ENCODE measurements around the gene NTPCR.

Gene NTPCR

DNA sequence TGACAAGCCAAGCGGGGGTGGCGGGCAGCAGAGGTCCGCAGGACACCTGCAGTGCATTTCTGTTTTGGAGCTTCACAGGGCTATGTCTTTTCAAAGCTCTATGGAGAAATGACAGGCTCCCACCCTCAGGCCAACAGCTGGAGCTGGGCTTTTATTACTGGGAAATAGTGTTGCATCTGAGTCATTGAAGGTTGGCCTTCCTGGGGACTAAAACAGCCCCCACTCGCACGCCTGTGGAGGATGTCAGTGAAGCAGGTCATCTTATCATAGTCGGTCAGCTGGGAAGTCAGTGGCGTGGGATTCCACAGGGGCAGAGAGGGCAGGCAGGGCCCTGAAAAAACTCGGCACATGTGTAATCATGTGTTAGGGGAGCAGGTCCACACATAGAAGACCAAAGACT is 55.3 kb downstream of the NTPCR start:
- no peak for ATAC-seq (ENCODE audit: insufficient read depth, low read depth)
- Histone ChIP-seq H3K4me3 (ENCODE audit: low read depth in 1 of 2, low read length in 2 of 2) (no peak overlapping the region), H3K9ac (ENCODE audit: low read depth, low read length) (no peak overlapping the region), H3K79me2 (ENCODE audit: insufficient read depth, low read length) (no peaks in the 10 kb centered on the region), H4K20me1 (ENCODE audit: insufficient read depth, low read length) (no peaks in the 10 kb centered on the region), H3K4me2 (ENCODE audit: insufficient read depth, low read length) (no peak overlapping the region), H3K9me3 (ENCODE audit: insufficient read depth, low read length, severe bottlenecking) (no peaks in the 10 kb centered on the region), H3K27ac (ENCODE audit: low read length) (no peak overlapping the region), H3K27me3 (ENCODE audit: insufficient read depth, low read length, poor library complexity) (no peaks in the 10 kb centered on the region), H2AFZ (ENCODE audit: low read depth, low read length) (no peak overlapping the region), H3K36me3 (ENCODE audit: insufficient read depth, low read length) (no peaks in the 10 kb centered on the region), H3K4me1 (ENCODE audit: insufficient read depth, low read length) (peaks cover 8% of the 10 kb centered on the region; the same call in 1 of the 2 replicates)
- TF ChIP-seq, protein P1, sequence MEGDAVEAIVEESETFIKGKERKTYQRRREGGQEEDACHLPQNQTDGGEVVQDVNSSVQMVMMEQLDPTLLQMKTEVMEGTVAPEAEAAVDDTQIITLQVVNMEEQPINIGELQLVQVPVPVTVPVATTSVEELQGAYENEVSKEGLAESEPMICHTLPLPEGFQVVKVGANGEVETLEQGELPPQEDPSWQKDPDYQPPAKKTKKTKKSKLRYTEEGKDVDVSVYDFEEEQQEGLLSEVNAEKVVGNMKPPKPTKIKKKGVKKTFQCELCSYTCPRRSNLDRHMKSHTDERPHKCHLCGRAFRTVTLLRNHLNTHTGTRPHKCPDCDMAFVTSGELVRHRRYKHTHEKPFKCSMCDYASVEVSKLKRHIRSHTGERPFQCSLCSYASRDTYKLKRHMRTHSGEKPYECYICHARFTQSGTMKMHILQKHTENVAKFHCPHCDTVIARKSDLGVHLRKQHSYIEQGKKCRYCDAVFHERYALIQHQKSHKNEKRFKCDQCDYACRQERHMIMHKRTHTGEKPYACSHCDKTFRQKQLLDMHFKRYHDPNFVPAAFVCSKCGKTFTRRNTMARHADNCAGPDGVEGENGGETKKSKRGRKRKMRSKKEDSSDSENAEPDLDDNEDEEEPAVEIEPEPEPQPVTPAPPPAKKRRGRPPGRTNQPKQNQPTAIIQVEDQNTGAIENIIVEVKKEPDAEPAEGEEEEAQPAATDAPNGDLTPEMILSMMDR (IDR thresholded peaks at IDR 0.05; ENCODE audit: borderline replicate concordance, extremely low read depth, low read length, poor library complexity, severe bottlenecking), result no peak
- no peak for TF ChIP-seq EZH2 (IDR thresholded peaks at IDR 0.05; ENCODE audit: borderline replicate concordance, low read depth, low read length, severe bottlenecking)
- DNase-seq, result no peak

DNA sequence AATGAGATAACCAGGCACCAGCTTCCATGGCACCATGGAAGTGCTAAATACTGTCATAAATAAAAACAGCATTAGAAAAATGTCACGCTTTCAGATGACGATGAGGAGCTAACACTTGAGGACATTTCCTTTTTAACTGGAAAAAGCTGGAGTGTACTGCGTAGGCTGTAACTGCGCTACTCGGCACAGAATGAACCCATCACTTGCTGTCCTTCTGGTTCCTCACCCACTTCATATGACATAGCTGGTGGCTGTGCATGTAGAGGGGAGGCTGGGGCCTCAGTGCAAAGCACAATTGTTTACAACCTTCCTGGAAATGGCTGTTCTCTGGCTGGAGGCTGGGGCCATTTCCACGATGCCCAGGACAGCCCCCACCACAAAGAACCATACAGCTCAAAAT is 55.7 kb downstream of the NTPCR start:
- Histone ChIP-seq H3K4me2 (ENCODE audit: insufficient read depth, low read length) (no peak overlapping the region), H3K4me1 (ENCODE audit: insufficient read depth, low read length) (peaks cover 8% of the 10 kb centered on the region; the same call in 1 of the 2 replicates), H3K4me3 (ENCODE audit: low read depth in 1 of 2, low read length in 2 of 2) (no peak overlapping the region), H3K27me3 (ENCODE audit: insufficient read depth, low read length, poor library complexity) (no peaks in the 10 kb centered on the region), H3K79me2 (ENCODE audit: insufficient read depth, low read length) (no peaks in the 10 kb centered on the region), H3K9ac (ENCODE audit: low read depth, low read length) (no peak overlapping the region), H2AFZ (ENCODE audit: low read depth, low read length) (no peak overlapping the region), H3K36me3 (ENCODE audit: insufficient read depth, low read length) (no peaks in the 10 kb centered on the region), H3K9me3 (ENCODE audit: insufficient read depth, low read length, severe bottlenecking) (no peaks in the 10 kb centered on the region), H4K20me1 (ENCODE audit: insufficient read depth, low read length) (no peaks in the 10 kb centered on the region), H3K27ac (ENCODE audit: low read length) (no peak overlapping the region)
- DNase-seq (no peak), ATAC-seq (ENCODE audit: insufficient read depth, low read depth) (no peak)
- TF ChIP-seq, protein P1 (IDR thresholded peaks at IDR 0.05; ENCODE audit: borderline replicate concordance, extremely low read depth, low read length, poor library complexity, severe bottlenecking), result no peak
- no peak for TF ChIP-seq EZH2 (IDR thresholded peaks at IDR 0.05; ENCODE audit: borderline replicate concordance, low read depth, low read length, severe bottlenecking)

DNA sequence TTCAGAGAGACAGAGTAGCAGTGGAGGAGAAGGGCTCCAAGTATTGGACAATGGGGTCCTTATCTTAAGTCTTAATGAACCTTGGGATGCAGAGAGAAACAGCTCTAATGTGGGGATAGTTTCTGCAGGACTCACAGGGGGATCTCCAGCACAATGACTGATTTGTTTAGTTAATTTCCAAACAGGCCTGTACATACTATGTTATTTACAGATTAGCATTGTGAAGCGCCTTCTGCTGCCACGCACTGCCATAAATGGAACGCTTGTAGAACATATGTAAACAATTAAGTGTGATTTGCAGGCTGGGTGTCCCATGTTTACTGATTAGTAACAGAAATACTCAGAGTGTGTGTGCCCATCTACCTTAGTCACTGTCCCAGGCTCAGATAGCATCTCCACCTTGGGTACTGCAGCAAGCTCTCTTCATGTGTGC is 56.1 kb downstream of the NTPCR start:
- Histone ChIP-seq H3K4me1 (ENCODE audit: insufficient read depth, low read length) (peaks cover 8% of the 10 kb centered on the region; the same call in 1 of the 2 replicates), H3K79me2 (ENCODE audit: insufficient read depth, low read length) (no peaks in the 10 kb centered on the region), H2AFZ (ENCODE audit: low read depth, low read length) (no peak overlapping the region), H3K36me3 (ENCODE audit: insufficient read depth, low read length) (no peaks in the 10 kb centered on the region), H3K4me2 (ENCODE audit: insufficient read depth, low read length) (no peak overlapping the region), H3K9ac (ENCODE audit: low read depth, low read length) (no peak overlapping the region), H3K27me3 (ENCODE audit: insufficient read depth, low read length, poor library complexity) (no peaks in the 10 kb centered on the region), H4K20me1 (ENCODE audit: insufficient read depth, low read length) (no peaks in the 10 kb centered on the region), H3K4me3 (ENCODE audit: low read depth in 1 of 2, low read length in 2 of 2) (no peak overlapping the region), H3K9me3 (ENCODE audit: insufficient read depth, low read length, severe bottlenecking) (no peaks in the 10 kb centered on the region), H3K27ac (ENCODE audit: low read length) (peak overlapping the region; percentile 23; the same call in 1 of the 2 replicates)
- DNase-seq (no peak), ATAC-seq (ENCODE audit: insufficient read depth, low read depth) (0 out of 3 replicates have a peak, but pooled peaks have one; percentile 7)
- TF ChIP-seq, protein P1 (IDR thresholded peaks at IDR 0.05; ENCODE audit: borderline replicate concordance, extremely low read depth, low read length, poor library complexity, severe bottlenecking), result no peak
- TF ChIP-seq EZH2 (IDR thresholded peaks at IDR 0.05; ENCODE audit: borderline replicate concordance, low read depth, low read length, severe bottlenecking), result no peak

All from DND-41 (cell line).